Suprapubic skin (tissue), 4 donors: ENCODE measurements around the gene MFAP5. TPM values are rescaled to one million over a fixed set of nuclear protein-coding genes. Genes with fewer than 3 reads are reported as not detected.
"Not testable (repeated sequence)": the region's sequence is repeated elsewhere in the genome, so short reads cannot be mapped to it uniquely, and the experiment has no call there.

Source experiments
- DNase-seq, 2 donors: peaks; one replicate each; pipeline ENCODE4 v3.0.0-alpha.2; 2019; ENCODE audit warnings: low spot score in 2 of 2
- H3K27ac ChIP-seq: fragments of 200-600 bp; sonication (generic); one replicate; pipeline ENCODE4 v1.5.1; 2019
- H3K27me3 ChIP-seq: fragments of 200-600 bp; sonication (generic); one replicate; pipeline ENCODE4 v1.5.1; 2019
- H3K36me3 ChIP-seq: fragments of 200-600 bp; sonication (generic); one replicate; pipeline ENCODE4 v1.5.1; 2019
- H3K4me1 ChIP-seq: fragments of 200-600 bp; sonication (generic); one replicate; pipeline ENCODE4 v1.5.1; 2019
- H3K4me3 ChIP-seq: fragments of 200-600 bp; sonication (generic); one replicate; pipeline ENCODE4 v1.5.1; 2019; ENCODE audit warnings: mild to moderate bottlenecking
- H3K9me3 ChIP-seq: fragments of 200-600 bp; sonication (generic); one replicate; pipeline ENCODE4 v1.5.1; 2019
- CTCF ChIP-seq, 2 donors: fragments of 200-600 bp in 1 of 2; fragments of 450-650 bp in 1 of 2; sonication (generic) in 1 of 2; IDR thresholded peaks; one replicate each; pipeline ENCODE4 v1.5.1; 2016 to 2019; ENCODE audit warnings: antibody characterized with exemption in 2 of 2, mild to moderate bottlenecking in 1 of 2, moderate library complexity in 1 of 2
- EP300 ChIP-seq: sonication (generic); formaldehyde crosslinking; IDR thresholded peaks from one replicate; pipeline ENCODE4 v1.6.1; 2017; ENCODE audit warnings: antibody characterized with exemption
- POLR2A ChIP-seq, 2 donors: fragments of 450-650 bp; IDR thresholded peaks; one replicate each; pipeline ENCODE4 v1.6.1; 2017; ENCODE audit warnings: antibody characterized with exemption in 2 of 2, mild to moderate bottlenecking in 2 of 2, moderate library complexity in 2 of 2
- POLR2AphosphoS5 ChIP-seq, 3 donors: sonication (generic); formaldehyde crosslinking; IDR thresholded peaks; one replicate each; pipeline ENCODE4 v1.6.1; 2017; ENCODE audit warnings: antibody characterized with exemption in 3 of 3
- WGBS: methylation state at CpG from one replicate; pipeline ENCODE4 v1.1.5; 2018; 5-methylcytosine and 5-hydroxymethylcytosine counted together
- total RNA-seq, 4 donors: library from RNA; depleted of rRNA; stranded (reverse); fragments of >200 nt; gene quantifications; one replicate each; pipeline ENCODE4 v1.1.0, GENCODE V29; 2016

Gene MFAP5
- total RNA-seq, 4 donors from 2014 or later, result 18.1 to 70.5 (median 26.4) TPM

GRCh38 chr12:8637666-8638065, 25.0 kb downstream of the MFAP5 start:
- Histone ChIP-seq H3K4me1 (no peaks in the 10 kb centered on the region), H3K27me3 (peaks cover 3% of the 10 kb centered on the region), H3K9me3 (no peaks in the 10 kb centered on the region), H3K27ac (no peak overlapping the region), H3K4me3 (no peak overlapping the region), H3K36me3 (no peaks in the 10 kb centered on the region)
- WGBS, result 71% methylated on average over 3 of the region's 4 CpGs
- no peak for DNase-seq
- TF ChIP-seq EP300 (no peak), POLR2A (IDR thresholded peaks at IDR 0.05) (no peak), POLR2AphosphoS5 (IDR thresholded peaks at IDR 0.05) (no peak), CTCF (IDR thresholded peaks at IDR 0.05) (no peak)

GRCh38 chr12:8637244-8637643, 25.4 kb downstream of the MFAP5 start:
- Histone ChIP-seq H3K27me3 (peaks cover 3% of the 10 kb centered on the region), H3K36me3 (no peaks in the 10 kb centered on the region), H3K4me3 (no peak overlapping the region), H3K27ac (no peak overlapping the region), H3K4me1 (no peaks in the 10 kb centered on the region), H3K9me3 (no peaks in the 10 kb centered on the region)
- TF ChIP-seq POLR2A (IDR thresholded peaks at IDR 0.05) (no peak), POLR2AphosphoS5 (IDR thresholded peaks at IDR 0.05) (no peak), EP300 (no peak), CTCF (IDR thresholded peaks at IDR 0.05) (no peak)
- 89% methylated on average over 5 of the region's 7 CpGs for WGBS
- no peak for DNase-seq

GRCh38 chr12:8636581-8636980, 26.0 kb downstream of the MFAP5 start:
- H3K36me3 ChIP-seq, result no peaks in the 10 kb centered on the region
- 65% methylated on average over 4 of the region's 5 CpGs for WGBS
- no peak overlapping the region for H3K4me3 ChIP-seq
- TF ChIP-seq POLR2A (IDR thresholded peaks at IDR 0.05) (no peak), POLR2AphosphoS5 (IDR thresholded peaks at IDR 0.05) (no peak), EP300 (no peak), CTCF (IDR thresholded peaks at IDR 0.05) (no peak)
- no peak overlapping the region for H3K27ac ChIP-seq
- no peaks in the 10 kb centered on the region for H3K4me1 ChIP-seq
- H3K27me3 ChIP-seq, result peaks cover 3% of the 10 kb centered on the region
- no peaks in the 10 kb centered on the region for H3K9me3 ChIP-seq
- DNase-seq, result no peak

GRCh38 chr12:8636007-8636346, 26.6 kb downstream of the MFAP5 start:
- not testable (repeated sequence) for H3K27me3 ChIP-seq, H3K27ac ChIP-seq, H3K36me3 ChIP-seq, H3K4me1 ChIP-seq, H3K4me3 ChIP-seq, H3K9me3 ChIP-seq, DNase-seq
- 54% methylated on average over 8 of the region's 8 CpGs for WGBS

GRCh38 chr12:8635342-8636006, 27.2 kb downstream of the MFAP5 start:
- not testable (repeated sequence) for H3K27me3 ChIP-seq, DNase-seq, H3K4me1 ChIP-seq, H3K36me3 ChIP-seq, H3K27ac ChIP-seq, H3K4me3 ChIP-seq, H3K9me3 ChIP-seq
- 65% methylated on average over 8 of the region's 9 CpGs for WGBS

GRCh38 chr12:8630131-8630530, 32.5 kb downstream of the MFAP5 start:
- Histone ChIP-seq H3K9me3 (no peaks in the 10 kb centered on the region), H3K27ac (no peak overlapping the region), H3K4me3 (no peak overlapping the region), H3K36me3 (no peaks in the 10 kb centered on the region), H3K4me1 (no peaks in the 10 kb centered on the region), H3K27me3 (no peaks in the 10 kb centered on the region)
- 93% methylated on average over 4 of the region's 4 CpGs for WGBS
- no peak for DNase-seq
- TF ChIP-seq POLR2A (IDR thresholded peaks at IDR 0.05) (no peak), EP300 (no peak), CTCF (IDR thresholded peaks at IDR 0.05) (no peak), POLR2AphosphoS5 (IDR thresholded peaks at IDR 0.05) (no peak)
